ENCODE measurements around the gene DPP10. TPM values are rescaled to one million over a fixed set of nuclear protein-coding genes. Genes with fewer than 3 reads are reported as not detected.

DPP10 gene
- total and polyA plus RNA-seq, 9 donors = 0.12 to 5.9 (median 0.64) TPM; not detected in 3

- 89 to 92% (median 92%) methylated on average over 4 of the region's 4 CpGs for WGBS, 3 donors
- Histone ChIP-seq H3K9me3 (no peaks in the 10 kb centered on the region), H3K4me1 (ENCODE audit: insufficient read depth) (no peaks in the 10 kb centered on the region), H3K27ac (no peak overlapping the region), H3K36me3 (no peaks in the 10 kb centered on the region), H3K27me3 (no peaks in the 10 kb centered on the region), H3K4me3 (no peak overlapping the region)
- no peak for DNase-seq
- TF ChIP-seq EP300 (IDR thresholded peaks at IDR 0.05) (no peak), POLR2A (IDR thresholded peaks at IDR 0.05) (no peak), CTCF (IDR thresholded peaks at IDR 0.05) (no peak)
- intact Hi-C loops (cut with DNase I) = no loop called here
Measured at GRCh38 chr2:115739574-115739973, 1297.1 kb downstream of the DPP10 start.

- 49 to 61% (median 51%) methylated on average over 1 of the region's 1 CpG for WGBS, 3 donors
- no peak for TF ChIP-seq POLR2A (IDR thresholded peaks at IDR 0.05)
Measured at GRCh38 chr2:115746151-115746550, 1303.7 kb downstream of the DPP10 start.

GRCh38 chr2:115757286-115757685 is 1314.8 kb downstream of the DPP10 start:
- Histone ChIP-seq H3K9me3 (no peaks in the 10 kb centered on the region), H3K4me3 (no peak overlapping the region), H3K27ac (no peak overlapping the region), H3K27me3 (no peaks in the 10 kb centered on the region), H3K36me3 (no peaks in the 10 kb centered on the region), H3K4me1 (ENCODE audit: insufficient read depth) (no peaks in the 10 kb centered on the region)
- intact Hi-C loops (cut with DNase I) = no loop called here
- 68 to 83% (median 74%) methylated on average over 4 of the region's 4 CpGs for WGBS, 3 donors
- TF ChIP-seq CTCF (IDR thresholded peaks at IDR 0.05) (no peak), EP300 (IDR thresholded peaks at IDR 0.05) (no peak), POLR2A (IDR thresholded peaks at IDR 0.05) (no peak)
- no peak for DNase-seq

More at GRCh38 chr2:115746151-115746550, 1303.7 kb downstream of the DPP10 start:
- DNase-seq = no peak
- Histone ChIP-seq H3K27ac (no peak overlapping the region), H3K9me3 (no peaks in the 10 kb centered on the region), H3K4me1 (ENCODE audit: insufficient read depth) (no peaks in the 10 kb centered on the region), H3K4me3 (no peak overlapping the region), H3K27me3 (no peaks in the 10 kb centered on the region), H3K36me3 (no peaks in the 10 kb centered on the region)
- intact Hi-C loops (cut with DNase I) = no loop called here

- no peaks in the 10 kb centered on the region for H3K9me3 ChIP-seq
- no peak overlapping the region for H3K27ac ChIP-seq
- H3K36me3 ChIP-seq = no peaks in the 10 kb centered on the region
- TF ChIP-seq POLR2A (IDR thresholded peaks at IDR 0.05) (no peak), EP300 (IDR thresholded peaks at IDR 0.05) (no peak), CTCF (IDR thresholded peaks at IDR 0.05) (no peak)
- intact Hi-C loops (cut with DNase I) = no loop called here
- H3K4me1 ChIP-seq (ENCODE audit: insufficient read depth) = no peaks in the 10 kb centered on the region
- no peaks in the 10 kb centered on the region for H3K27me3 ChIP-seq
- no peak for DNase-seq
- H3K4me3 ChIP-seq = no peak overlapping the region
- 76 to 82% (median 78%) methylated on average over 1 of the region's 1 CpG for WGBS, 3 donors
Measured at GRCh38 chr2:115763601-115764000, 1321.2 kb downstream of the DPP10 start.

GRCh38 chr2:115771516-115771915 is 1329.1 kb downstream of the DPP10 start:
- Histone ChIP-seq H3K4me1 (ENCODE audit: insufficient read depth) (no peaks in the 10 kb centered on the region), H3K4me3 (no peak overlapping the region), H3K9me3 (no peaks in the 10 kb centered on the region), H3K27me3 (no peaks in the 10 kb centered on the region), H3K36me3 (no peaks in the 10 kb centered on the region), H3K27ac (no peak overlapping the region)
- 80 to 84% (median 82%) methylated on average over 3 of the region's 3 CpGs for WGBS, 3 donors
- TF ChIP-seq POLR2A (IDR thresholded peaks at IDR 0.05) (no peak), CTCF (IDR thresholded peaks at IDR 0.05) (no peak), EP300 (IDR thresholded peaks at IDR 0.05) (no peak)
- intact Hi-C loops (cut with DNase I) = no loop called here
- DNase-seq = no peak
